Measurements from ENCODE around the gene ISM2.

DNA sequence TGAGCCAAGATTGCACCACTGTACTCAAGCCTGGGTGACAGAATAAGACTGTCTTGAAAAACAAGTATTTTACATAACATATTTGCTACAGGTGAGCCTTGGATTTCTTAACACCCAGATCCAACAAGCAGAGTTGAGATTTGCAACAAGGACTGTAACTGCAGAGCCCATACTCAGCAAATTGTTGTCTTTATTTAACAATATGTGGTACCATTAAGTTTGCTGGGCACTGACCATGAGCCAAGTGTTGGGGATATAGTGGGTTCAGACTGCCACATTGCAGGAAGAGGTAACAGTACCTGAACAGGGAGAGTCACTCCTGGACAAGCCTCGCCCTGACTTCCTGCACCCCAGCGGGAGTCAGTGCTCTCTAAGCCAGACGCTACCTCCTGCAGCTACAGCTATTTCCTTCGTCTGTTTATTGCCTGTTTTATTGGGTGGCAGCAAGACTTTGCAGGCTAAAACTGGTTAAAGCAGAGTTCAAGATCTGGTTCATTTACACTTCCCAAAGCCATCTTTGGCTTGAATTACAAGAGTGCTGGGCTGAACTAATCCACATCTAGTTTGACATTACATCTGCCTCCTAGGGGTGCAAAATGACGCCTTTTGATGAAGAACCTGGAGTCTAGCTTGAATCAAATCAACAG, 28.3 kb downstream of the ISM2 start:
- TF ChIP-seq, protein P1, sequence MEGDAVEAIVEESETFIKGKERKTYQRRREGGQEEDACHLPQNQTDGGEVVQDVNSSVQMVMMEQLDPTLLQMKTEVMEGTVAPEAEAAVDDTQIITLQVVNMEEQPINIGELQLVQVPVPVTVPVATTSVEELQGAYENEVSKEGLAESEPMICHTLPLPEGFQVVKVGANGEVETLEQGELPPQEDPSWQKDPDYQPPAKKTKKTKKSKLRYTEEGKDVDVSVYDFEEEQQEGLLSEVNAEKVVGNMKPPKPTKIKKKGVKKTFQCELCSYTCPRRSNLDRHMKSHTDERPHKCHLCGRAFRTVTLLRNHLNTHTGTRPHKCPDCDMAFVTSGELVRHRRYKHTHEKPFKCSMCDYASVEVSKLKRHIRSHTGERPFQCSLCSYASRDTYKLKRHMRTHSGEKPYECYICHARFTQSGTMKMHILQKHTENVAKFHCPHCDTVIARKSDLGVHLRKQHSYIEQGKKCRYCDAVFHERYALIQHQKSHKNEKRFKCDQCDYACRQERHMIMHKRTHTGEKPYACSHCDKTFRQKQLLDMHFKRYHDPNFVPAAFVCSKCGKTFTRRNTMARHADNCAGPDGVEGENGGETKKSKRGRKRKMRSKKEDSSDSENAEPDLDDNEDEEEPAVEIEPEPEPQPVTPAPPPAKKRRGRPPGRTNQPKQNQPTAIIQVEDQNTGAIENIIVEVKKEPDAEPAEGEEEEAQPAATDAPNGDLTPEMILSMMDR (IDR thresholded peaks at IDR 0.05; ENCODE audit: low read depth, low read length): no peak
- TF ChIP-seq, protein P2, sequence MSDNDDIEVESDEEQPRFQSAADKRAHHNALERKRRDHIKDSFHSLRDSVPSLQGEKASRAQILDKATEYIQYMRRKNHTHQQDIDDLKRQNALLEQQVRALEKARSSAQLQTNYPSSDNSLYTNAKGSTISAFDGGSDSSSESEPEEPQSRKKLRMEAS (IDR thresholded peaks at IDR 0.05; ENCODE audit: low read depth, low read length): peak; percentile 20; the same call in 1 of the 2 replicates
- TF ChIP-seq POLR2A (IDR thresholded peaks at IDR 0.05; ENCODE audit: extremely low read depth, insufficient read length) (no peak), MYC (IDR thresholded peaks at IDR 0.05; ENCODE audit: low read depth, low read length) (0 out of 2 replicates have a peak, but pooled peaks have one; percentile 29)

Measured in NB4 (cell line).